ENCODE results near the gene SPDYE4. TPM values are rescaled to one million over a fixed set of nuclear protein-coding genes. Genes with fewer than 3 reads are reported as not detected.
A peak's percentile ranks its signal among the peaks of the same experiment; 100 is the strongest.

SPDYE4 gene
- total RNA-seq, 1 donor from 2014 or later, result not detected

- H3K4me3 ChIP-seq, result no peak overlapping the region
- TF ChIP-seq CTCF (IDR thresholded peaks at IDR 0.05; ENCODE audit: borderline replicate concordance), result no peak
- DNase-seq, result no peak
- peaks cover 9% of the 10 kb centered on the region for H3K4me1 ChIP-seq
- H3K9me3 ChIP-seq (replicated peaks), result no peaks in the 10 kb centered on the region
- H3K27me3 ChIP-seq (ENCODE audit: low read depth), result peaks cover 14% of the 10 kb centered on the region
- H3K27ac ChIP-seq (replicated peaks), result no peak overlapping the region
- intact Hi-C loops (cut with micrococcal nuclease), result loop anchor here (10.0 kb wide), 1 partner anchor 94 kb away; no protein-coding TSS in a partner anchor
- H3K36me3 ChIP-seq, result no peaks in the 10 kb centered on the region
These were observed 42.9 kb upstream of the SPDYE4 start for GRCh38 chr17:8801135-8801840.

- Histone ChIP-seq H3K36me3 (no peaks in the 10 kb centered on the region), H3K9me3 (replicated peaks) (no peaks in the 10 kb centered on the region), H3K4me1 (peaks cover 9% of the 10 kb centered on the region), H3K4me3 (no peak overlapping the region), H3K27ac (replicated peaks) (no peak overlapping the region), H3K27me3 (ENCODE audit: low read depth) (peaks cover 14% of the 10 kb centered on the region)
- no peak for DNase-seq
- no peak for TF ChIP-seq CTCF (IDR thresholded peaks at IDR 0.05; ENCODE audit: borderline replicate concordance)
- intact Hi-C loops (cut with micrococcal nuclease), result loop anchor here (10.0 kb wide), 1 partner anchor 94 kb away; no protein-coding TSS in a partner anchor
These were observed 42.3 kb upstream of the SPDYE4 start for GRCh38 chr17:8800656-8801055.

- Histone ChIP-seq H3K4me1 (peaks cover 9% of the 10 kb centered on the region), H3K27ac (replicated peaks) (no peak overlapping the region), H3K4me3 (peak overlapping the region; percentile 11), H3K36me3 (no peaks in the 10 kb centered on the region), H3K9me3 (replicated peaks) (no peaks in the 10 kb centered on the region), H3K27me3 (ENCODE audit: low read depth) (peaks cover 14% of the 10 kb centered on the region)
- no peak for TF ChIP-seq CTCF (IDR thresholded peaks at IDR 0.05; ENCODE audit: borderline replicate concordance)
- intact Hi-C loops (cut with micrococcal nuclease), result loop anchor here (10.0 kb wide), 1 partner anchor 95 kb away; no protein-coding TSS in a partner anchor
- no peak for DNase-seq
These were observed 41.3 kb upstream of the SPDYE4 start for GRCh38 chr17:8799570-8800212.

- no peaks in the 10 kb centered on the region for H3K36me3 ChIP-seq
- peaks cover 9% of the 10 kb centered on the region for H3K4me1 ChIP-seq
- no peak within 1 kb of the TSS for H3K27ac ChIP-seq (replicated peaks)
- intact Hi-C loops (cut with micrococcal nuclease), result no loop called here
- H3K9me3 ChIP-seq (replicated peaks), result no peaks in the 10 kb centered on the region
- TF ChIP-seq CTCF (IDR thresholded peaks at IDR 0.05; ENCODE audit: borderline replicate concordance), result peak; percentile 37
- peaks cover 14% of the 10 kb centered on the region for H3K27me3 ChIP-seq (ENCODE audit: low read depth)
- H3K4me3 ChIP-seq, result peak within 1 kb of the TSS; percentile 11
- DNase-seq, result no peak
These were observed 40.7 kb upstream of the SPDYE4 start, which contains the start of gene MFSD6L for GRCh38 chr17:8798846-8799569. TSS of gene MFSD6L (minus strand) at chr17:8799365. CDS start at chr17:8799120, 245 bp downstream.

GRCh38 chr17:8798176-8798845 lies 40.0 kb upstream of the SPDYE4 start:
- H3K27me3 ChIP-seq (ENCODE audit: low read depth), result peaks cover 14% of the 10 kb centered on the region
- no peaks in the 10 kb centered on the region for H3K9me3 ChIP-seq (replicated peaks)
- H3K27ac ChIP-seq (replicated peaks), result no peak overlapping the region
- peaks cover 9% of the 10 kb centered on the region for H3K4me1 ChIP-seq
- H3K36me3 ChIP-seq, result no peaks in the 10 kb centered on the region
- H3K4me3 ChIP-seq, result no peak overlapping the region
- no peak for TF ChIP-seq CTCF (IDR thresholded peaks at IDR 0.05; ENCODE audit: borderline replicate concordance)
- intact Hi-C loops (cut with micrococcal nuclease), result no loop called here
- DNase-seq, result no peak

Measured in left ventricle myocardium inferior (tissue), 1 donor.